H1 (cell line): ENCODE results near the gene RCSD1. TPM values are rescaled to one million over a fixed set of nuclear protein-coding genes. Genes with fewer than 3 reads are reported as not detected.

ENCODE experiments used
- EP300 ChIP-seq, 2 experiments: IDR thresholded peaks; 1 replicate in 1 of 2; 2 replicates in 1 of 2; pipeline ENCODE4 v1.6.1; 2011 to 2012; ENCODE audit warnings: low read depth in 2 of 2, low read length in 2 of 2, mild to moderate bottlenecking in 2 of 2, borderline replicate concordance in 1 of 2, inconsistent platforms in 1 of 2, moderate library complexity in 1 of 2
- GABPA ChIP-seq: IDR thresholded peaks from 2 replicates; pipeline ENCODE4 v1.6.1; 2011; ENCODE audit warnings: mild to moderate bottlenecking, low read length, moderate library complexity, borderline replicate concordance; ENCODE audit not compliant: insufficient read depth
- polyA plus RNA-seq, 7 experiments: library from polyadenylated mRNA; depleted of rRNA in 3 of 7; stranded (reverse) in 5 of 7; unstranded in 2 of 7; fragments of >200 nt in 5 of 7; fragments of 200-250 nt in 2 of 7; gene quantifications; 1 replicate in 5 of 7; 2 replicates in 1 of 7; 4 replicates in 1 of 7; pipeline versions ENCODE4 v1.2.1 to v1.2.3, GENCODE V29; 2011 to 2013; ENCODE audit warnings: missing spikeins in 2 of 7, mixed read lengths in 2 of 7
- total RNA-seq: library from RNA; stranded (reverse); fragmentation: NEBNext Ultra II Directional; extraction: Animal tissue kit (Norgen Biotek cat#: 25700); gene quantifications from 2 replicates; pipeline ENCODE4 v1.2.1, GENCODE V29; 2021

Gene RCSD1
- total and polyA plus RNA-seq, 2 of the 8 experiments (the other 6 are each of a cell fraction or from before 2014, with no cell fraction given): 0.47 to 0.69 TPM

GRCh38 chr1:167695756-167696561 lies 65.9 kb downstream of the RCSD1 start (continued):
- TF ChIP-seq GABPA (no peak), EP300 (IDR thresholded peaks at IDR 0.05; ENCODE audit: borderline replicate concordance in 1 of 2, low read depth in 2 of 2, low read length in 2 of 2) (no peak)
- TF ChIP-seq, all 59 proteins: peak for 0
